Measurements from ENCODE around the gene FN3K.

Gene FN3K

GRCh38 chr17:82734987-82735866 is at the start of gene FN3K:
Gene FN3K (plus strand): TSS chr17:82735615. CDS start chr17:82735637, 22 bp downstream.
- peak; percentile 72 to 81 for DNase-seq

- no peak for DNase-seq
Observed at GRCh38 chr17:82686366-82687324, 48.8 kb upstream of the FN3K start.

GRCh38 chr17:82687375-82687861 is 48.0 kb upstream of the FN3K start:
- DNase-seq = no peak

- DNase-seq = no peak
Observed at GRCh38 chr17:82687871-82688270, 47.5 kb upstream of the FN3K start.

- DNase-seq = no peak
Observed at GRCh38 chr17:82689077-82689476, 46.3 kb upstream of the FN3K start.

- DNase-seq = no peak
Observed at GRCh38 chr17:82690786-82691489, 44.5 kb upstream of the FN3K start.

- DNase-seq = no peak
Observed at GRCh38 chr17:82691714-82692113, 43.7 kb upstream of the FN3K start.

- DNase-seq = no peak
Observed at GRCh38 chr17:82692268-82692667, 43.1 kb upstream of the FN3K start.

- DNase-seq = no peak
Observed at GRCh38 chr17:82693168-82693867, 42.1 kb upstream of the FN3K start.

- no peak for DNase-seq
Observed at GRCh38 chr17:82694647-82695046, 40.8 kb upstream of the FN3K start.

- DNase-seq = no peak
Observed at GRCh38 chr17:82696259-82696658, 39.2 kb upstream of the FN3K start.

GRCh38 chr17:82696916-82697807 is 38.3 kb upstream of the FN3K start:
- DNase-seq = no peak

- no peak for DNase-seq
Observed at GRCh38 chr17:82697808-82698064, 37.7 kb upstream of the FN3K start.

- peak; percentile 99 for DNase-seq
Observed at GRCh38 chr17:82698065-82698973, 37.1 kb upstream of the FN3K start, which contains the start of gene RAB40B. Gene RAB40B (minus strand): TSS chr17:82698698. CDS start chr17:82698596, 102 bp downstream.

- no peak for DNase-seq
Observed at GRCh38 chr17:82698974-82699442, 36.4 kb upstream of the FN3K start.

GRCh38 chr17:82699551-82699950 is 35.9 kb upstream of the FN3K start:
- no peak for DNase-seq

- no peak for DNase-seq
Observed at GRCh38 chr17:82702231-82702927, 33.0 kb upstream of the FN3K start.

- no peak for DNase-seq
Observed at GRCh38 chr17:82703036-82703745, 32.2 kb upstream of the FN3K start.

Data from NCI-H2081 (cell line).